ENCODE results near the gene FARS2. TPM values are rescaled to one million over a fixed set of nuclear protein-coding genes. Genes with fewer than 3 reads are reported as not detected.

FARS2 gene
- total RNA-seq, 1 donor from 2014 or later = 21.9 TPM

DNA sequence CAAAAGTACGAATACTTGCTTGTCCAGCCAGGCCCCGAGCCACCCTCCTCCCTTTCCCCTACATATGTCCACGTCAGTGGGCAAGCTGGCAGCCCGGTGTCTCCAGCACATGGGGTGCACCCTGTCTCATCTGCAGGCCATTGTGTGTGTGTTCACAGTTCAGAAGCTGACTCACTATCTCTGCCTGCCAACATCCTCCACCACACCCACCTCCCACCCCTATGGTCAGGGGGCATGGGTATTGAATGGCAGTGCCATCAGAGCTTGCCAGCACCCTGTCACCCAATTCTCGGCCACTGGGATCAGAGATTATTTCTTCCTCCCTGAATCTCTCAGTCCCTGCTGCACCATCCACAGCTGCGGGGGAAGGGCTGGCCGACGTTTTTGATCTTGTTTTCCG lies 195.7 kb downstream of the FARS2 start:
- Mint-ChIP-seq H3K27me3 (no peaks in the 10 kb centered on the region), H3K27ac (no peak overlapping the region), H3K4me3 (no peak overlapping the region), H3K9me3 (no peaks in the 10 kb centered on the region), H3K36me3 (no peaks in the 10 kb centered on the region), H3K4me1 (ENCODE audit: unreplicated experiment) (peaks cover 16% of the 10 kb centered on the region)
- TF ChIP-seq, protein P1, sequence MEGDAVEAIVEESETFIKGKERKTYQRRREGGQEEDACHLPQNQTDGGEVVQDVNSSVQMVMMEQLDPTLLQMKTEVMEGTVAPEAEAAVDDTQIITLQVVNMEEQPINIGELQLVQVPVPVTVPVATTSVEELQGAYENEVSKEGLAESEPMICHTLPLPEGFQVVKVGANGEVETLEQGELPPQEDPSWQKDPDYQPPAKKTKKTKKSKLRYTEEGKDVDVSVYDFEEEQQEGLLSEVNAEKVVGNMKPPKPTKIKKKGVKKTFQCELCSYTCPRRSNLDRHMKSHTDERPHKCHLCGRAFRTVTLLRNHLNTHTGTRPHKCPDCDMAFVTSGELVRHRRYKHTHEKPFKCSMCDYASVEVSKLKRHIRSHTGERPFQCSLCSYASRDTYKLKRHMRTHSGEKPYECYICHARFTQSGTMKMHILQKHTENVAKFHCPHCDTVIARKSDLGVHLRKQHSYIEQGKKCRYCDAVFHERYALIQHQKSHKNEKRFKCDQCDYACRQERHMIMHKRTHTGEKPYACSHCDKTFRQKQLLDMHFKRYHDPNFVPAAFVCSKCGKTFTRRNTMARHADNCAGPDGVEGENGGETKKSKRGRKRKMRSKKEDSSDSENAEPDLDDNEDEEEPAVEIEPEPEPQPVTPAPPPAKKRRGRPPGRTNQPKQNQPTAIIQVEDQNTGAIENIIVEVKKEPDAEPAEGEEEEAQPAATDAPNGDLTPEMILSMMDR (conservative IDR thresholded peaks at IDR 0.05) = no peak
- no peak for DNase-seq (ENCODE audit: extremely low spot score, unreplicated experiment)

DNA sequence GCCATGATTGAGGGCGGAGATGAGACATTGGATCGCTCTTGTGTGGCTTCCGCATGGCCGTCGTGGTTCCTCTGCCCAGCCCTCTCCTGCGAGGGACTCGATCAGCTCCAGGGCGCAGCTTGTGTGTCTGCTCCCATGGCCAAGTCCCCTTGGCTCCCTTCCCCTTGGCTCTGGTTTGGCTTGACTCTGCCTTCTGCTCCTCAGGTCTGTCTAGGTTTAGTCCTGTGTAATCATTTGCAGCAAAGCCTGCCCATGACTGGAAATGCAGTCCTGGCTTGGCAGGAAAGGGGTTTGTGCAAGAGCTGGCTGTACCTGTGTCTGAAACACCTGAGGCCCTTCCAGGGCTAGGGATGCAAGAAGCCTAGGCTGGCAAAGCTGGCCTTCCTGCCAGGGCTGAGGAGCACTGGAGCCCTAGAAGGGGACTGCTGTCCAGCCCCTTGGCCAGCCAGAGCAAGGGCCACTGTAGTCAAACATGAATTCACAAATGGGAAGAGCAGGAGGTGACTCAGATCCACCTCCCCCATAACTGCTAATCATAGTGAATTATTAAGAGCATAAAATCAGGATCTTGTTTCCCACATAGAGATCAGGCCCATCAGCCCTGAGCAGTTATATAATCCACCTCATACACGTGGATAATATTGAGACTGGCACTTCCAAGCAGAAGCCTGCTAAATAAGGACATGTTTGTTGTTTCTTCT lies 196.8 kb downstream of the FARS2 start:
- Mint-ChIP-seq H3K4me1 (ENCODE audit: unreplicated experiment) (peaks cover 16% of the 10 kb centered on the region), H3K9me3 (no peaks in the 10 kb centered on the region), H3K27me3 (no peaks in the 10 kb centered on the region), H3K36me3 (no peaks in the 10 kb centered on the region), H3K4me3 (no peak overlapping the region), H3K27ac (no peak overlapping the region)
- no peak for DNase-seq (ENCODE audit: extremely low spot score, unreplicated experiment)
- TF ChIP-seq, protein P1 (conservative IDR thresholded peaks at IDR 0.05) = no peak

DNA sequence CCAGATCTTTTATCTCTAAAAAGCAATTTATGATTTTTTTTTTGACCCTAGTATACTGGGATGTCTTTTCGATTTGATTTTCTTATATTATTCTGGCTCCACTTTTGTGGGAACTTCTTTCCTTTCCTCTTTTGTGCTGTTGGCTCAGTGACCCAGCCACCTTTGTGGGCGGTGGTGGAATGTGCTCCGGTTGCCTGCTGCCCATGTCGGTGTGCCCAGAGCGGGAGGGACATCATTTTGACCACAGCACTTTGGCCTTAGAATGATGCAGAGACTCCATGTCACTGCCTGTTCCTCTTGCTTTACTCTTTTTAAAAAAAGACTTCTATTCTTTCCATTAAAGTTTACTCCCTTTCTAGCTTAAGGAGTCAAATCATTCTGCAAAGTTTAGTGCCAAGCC lies 198.0 kb downstream of the FARS2 start:
- TF ChIP-seq, protein P1 (conservative IDR thresholded peaks at IDR 0.05) = no peak
- no peak for DNase-seq (ENCODE audit: extremely low spot score, unreplicated experiment)
- H3K36me3 Mint-ChIP-seq = no peaks in the 10 kb centered on the region
- no peaks in the 10 kb centered on the region for H3K9me3 Mint-ChIP-seq
- no peaks in the 10 kb centered on the region for H3K27me3 Mint-ChIP-seq
- H3K4me3 Mint-ChIP-seq = no peak overlapping the region
- no peak overlapping the region for H3K27ac Mint-ChIP-seq
- peaks cover 19% of the 10 kb centered on the region for H3K4me1 Mint-ChIP-seq (ENCODE audit: unreplicated experiment)

DNA sequence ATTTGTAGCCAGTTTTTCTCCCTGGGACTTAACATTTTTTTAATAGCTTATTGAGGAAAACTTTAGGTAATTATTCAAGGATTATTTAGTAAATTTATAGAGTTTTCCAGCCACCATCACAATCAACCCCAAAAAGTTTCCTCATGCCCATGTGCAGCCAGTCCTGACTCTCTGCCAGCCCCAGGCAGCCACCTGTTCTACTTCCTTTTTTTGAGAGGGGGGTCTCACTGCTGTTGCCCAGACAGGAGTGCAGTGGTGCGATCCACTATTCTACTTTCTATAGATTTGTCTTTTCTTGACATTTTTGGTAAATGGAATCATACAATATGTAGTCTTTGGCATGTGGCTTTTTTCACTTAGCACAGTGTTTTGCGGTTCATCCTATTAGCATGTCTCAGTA lies 200.1 kb downstream of the FARS2 start:
- Mint-ChIP-seq H3K4me1 (ENCODE audit: unreplicated experiment) (peaks cover 11% of the 10 kb centered on the region), H3K4me3 (no peak overlapping the region), H3K27ac (no peak overlapping the region), H3K9me3 (no peaks in the 10 kb centered on the region), H3K36me3 (no peaks in the 10 kb centered on the region), H3K27me3 (no peaks in the 10 kb centered on the region)
- TF ChIP-seq, protein P1 (conservative IDR thresholded peaks at IDR 0.05) = no peak
- no peak for DNase-seq (ENCODE audit: extremely low spot score, unreplicated experiment)

DNA sequence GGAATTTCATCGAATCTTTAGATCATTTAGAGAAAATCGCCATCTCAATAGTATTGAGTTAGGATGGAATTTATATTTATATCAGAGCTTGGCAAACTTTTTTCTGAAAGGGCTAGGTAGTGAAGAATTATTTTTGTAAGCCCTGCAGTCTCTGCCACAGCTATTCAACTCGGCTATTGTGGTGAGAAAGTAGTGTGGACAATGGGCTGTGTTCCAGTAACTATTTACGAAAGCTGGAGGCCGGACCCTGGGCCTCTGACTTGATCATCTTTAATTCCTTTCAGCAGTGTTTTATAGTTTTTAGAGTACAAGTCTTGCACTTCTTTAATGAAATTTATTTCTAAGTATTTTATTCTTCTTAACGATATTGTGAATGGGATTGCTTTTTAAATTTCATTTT lies 201.5 kb downstream of the FARS2 start:
- no peak overlapping the region for H3K27ac Mint-ChIP-seq
- no peaks in the 10 kb centered on the region for H3K36me3 Mint-ChIP-seq
- H3K9me3 Mint-ChIP-seq = no peaks in the 10 kb centered on the region
- TF ChIP-seq, protein P1 (conservative IDR thresholded peaks at IDR 0.05) = no peak
- no peaks in the 10 kb centered on the region for H3K27me3 Mint-ChIP-seq
- peaks cover 11% of the 10 kb centered on the region for H3K4me1 Mint-ChIP-seq (ENCODE audit: unreplicated experiment)
- H3K4me3 Mint-ChIP-seq = no peak overlapping the region
- DNase-seq (ENCODE audit: extremely low spot score, unreplicated experiment) = no peak
